NCI-H146 treated with DMSO at 0.1 percent for 48 hours (cell line): ENCODE data around the gene MYO9B.
A peak's percentile ranks its signal among the peaks of the same experiment; 100 is the strongest.
"Not testable (repeated sequence)": the region's sequence is repeated elsewhere in the genome, so short reads cannot be mapped to it uniquely, and the experiment has no call there.

Source experiments
- DNase-seq: peaks from one replicate; lab custom pipeline; 2025; ENCODE audit not compliant: unreplicated experiment; lab: John Stamatoyannopoulos, UW

The MYO9B gene

DNA sequence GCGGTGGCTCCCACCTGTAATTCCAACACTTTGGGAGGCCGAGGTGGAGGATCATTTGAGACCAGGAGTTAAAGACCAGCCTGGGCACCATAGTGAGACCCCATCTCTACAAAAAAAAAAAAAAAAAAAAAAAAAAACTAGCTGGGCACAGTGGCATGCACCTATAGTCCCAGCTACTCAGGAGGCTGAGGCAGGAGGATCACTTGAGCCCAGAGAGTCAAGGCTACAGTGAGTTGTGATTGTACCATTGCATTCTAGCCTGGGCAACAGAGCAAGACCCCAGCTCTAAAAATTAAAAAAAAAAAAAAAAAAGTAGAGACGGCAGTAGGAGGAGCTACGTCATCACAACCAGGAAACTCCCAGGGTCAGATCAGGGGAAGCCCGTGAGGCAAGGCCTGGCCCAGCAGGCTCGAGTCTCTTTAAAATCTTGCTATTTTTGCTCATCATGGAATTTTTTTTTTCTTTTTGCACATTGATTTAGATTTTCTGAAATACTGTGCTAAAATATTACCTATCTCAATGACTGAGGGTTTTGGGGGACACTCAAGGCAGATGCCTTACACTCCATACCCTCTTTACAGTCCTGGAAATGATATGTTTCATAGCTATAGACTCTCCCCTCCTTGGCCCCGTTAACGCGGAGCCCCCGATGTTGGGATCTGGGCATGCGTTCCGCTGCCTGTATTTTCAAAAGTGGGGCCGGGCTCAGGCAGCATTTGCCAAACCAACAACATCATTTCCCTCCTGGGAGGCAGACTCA is 95.1 kb downstream of the MYO9B start:
- no peak for DNase-seq

DNA sequence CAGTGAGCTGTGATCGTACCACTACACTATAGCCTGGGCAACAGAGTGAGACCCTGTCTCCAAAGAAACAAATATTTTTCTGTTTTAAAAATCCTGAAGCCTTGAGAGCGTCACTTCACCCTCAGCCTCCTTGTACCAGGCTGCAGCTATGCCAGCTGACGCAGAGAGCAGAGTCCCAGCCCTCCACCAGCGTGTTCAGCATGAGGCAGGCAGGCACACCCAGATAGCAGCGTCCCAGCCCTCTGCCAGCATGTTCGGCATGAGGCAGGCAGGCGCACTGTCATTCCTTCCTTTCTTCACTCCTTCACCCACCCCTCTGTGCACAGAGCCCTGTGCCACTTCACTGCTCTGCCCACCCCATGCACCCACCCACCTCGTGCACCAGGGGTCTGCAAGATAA is 96.3 kb downstream of the MYO9B start:
- DNase-seq: no peak

- DNase-seq: peak; percentile 3
Observed at GRCh38 chr19:17172624-17173345, 97.2 kb downstream of the MYO9B start.

- no peak for DNase-seq
Observed at GRCh38 chr19:17178291-17178690, 102.7 kb downstream of the MYO9B start.

DNA sequence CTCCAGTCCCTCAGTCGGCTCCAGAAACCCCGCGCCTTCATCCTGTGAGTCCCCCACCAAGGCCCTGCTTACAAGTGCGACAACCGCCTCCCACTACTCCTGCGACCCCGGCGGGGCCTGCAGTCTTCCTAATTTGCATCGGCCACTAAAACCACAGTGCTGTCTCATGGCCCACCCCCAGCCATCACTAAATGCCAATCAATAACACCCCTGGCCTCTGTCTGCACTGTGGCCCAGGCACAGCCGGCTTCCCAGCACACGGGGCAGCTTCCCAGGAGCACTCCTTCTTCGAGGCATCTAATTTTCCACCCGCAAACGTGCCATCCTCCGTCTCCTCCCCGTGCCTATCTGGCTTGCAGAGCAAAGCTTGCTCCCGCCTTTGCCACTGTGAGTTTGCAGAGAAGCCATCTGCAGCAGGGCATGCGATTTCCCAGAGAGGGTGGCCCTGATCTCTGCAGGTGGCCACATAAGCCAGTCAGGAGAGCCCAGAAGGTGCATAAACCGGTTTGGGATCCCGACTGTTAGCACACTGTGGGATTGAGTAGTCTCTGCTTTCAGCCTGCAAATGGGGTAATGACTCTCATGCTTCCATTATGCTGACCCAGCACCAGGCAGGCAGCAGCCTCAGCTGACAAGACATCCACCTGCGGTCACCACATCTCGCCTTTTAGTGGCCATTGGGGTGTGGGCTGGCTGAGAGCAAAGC is 105.6 kb downstream of the MYO9B start:
- DNase-seq: no peak

- DNase-seq: no peak
Observed at GRCh38 chr19:17183271-17183761, 107.7 kb downstream of the MYO9B start.

GRCh38 chr19:17183858-17184321 is 108.3 kb downstream of the MYO9B start:
- DNase-seq: no peak

- DNase-seq: no peak
Observed at GRCh38 chr19:17184371-17184841, 108.8 kb downstream of the MYO9B start.

DNA sequence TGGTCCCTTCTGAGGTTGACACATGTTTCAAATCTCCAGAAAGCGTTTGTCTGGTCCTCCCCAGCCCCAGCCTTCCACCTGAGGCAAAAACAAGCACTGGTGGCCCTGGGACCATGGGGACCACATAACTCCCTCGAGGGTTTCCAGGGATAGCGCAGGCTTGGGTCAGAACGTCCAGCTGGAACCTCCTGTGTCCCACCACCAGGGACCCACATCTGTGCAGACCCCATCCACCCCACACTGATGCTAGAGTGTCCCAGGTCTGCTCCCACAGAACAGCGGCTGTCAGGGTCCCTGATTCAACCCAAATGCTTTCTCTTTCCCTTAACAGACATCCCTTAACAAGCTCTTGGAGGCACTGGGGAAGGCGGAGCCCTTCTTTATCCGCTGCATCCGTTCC is 110.0 kb downstream of the MYO9B start:
- no peak for DNase-seq

- DNase-seq: not testable (repeated sequence)
Observed at GRCh38 chr19:17191736-17192135, 116.2 kb downstream of the MYO9B start.

DNA sequence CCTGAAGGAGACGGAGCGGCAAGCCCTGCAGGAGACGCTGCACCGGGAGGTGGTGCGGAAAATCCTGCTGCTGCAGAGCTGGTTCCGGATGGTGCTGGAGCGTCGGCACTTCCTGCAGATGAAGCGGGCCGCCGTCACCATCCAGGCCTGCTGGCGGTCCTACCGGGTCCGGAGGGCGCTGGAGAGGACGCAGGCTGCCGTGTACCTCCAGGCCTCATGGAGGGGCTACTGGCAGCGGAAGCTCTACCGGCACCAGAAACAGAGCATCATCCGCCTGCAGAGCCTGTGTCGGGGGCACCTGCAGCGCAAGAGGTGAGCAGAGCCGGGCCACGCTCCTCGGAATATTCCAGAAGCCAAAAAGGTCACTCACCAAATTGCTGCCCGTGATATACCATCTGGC is 117.2 kb downstream of the MYO9B start:
- no peak for DNase-seq

- DNase-seq: no peak
Observed at GRCh38 chr19:17194608-17195007, 119.0 kb downstream of the MYO9B start.

DNA sequence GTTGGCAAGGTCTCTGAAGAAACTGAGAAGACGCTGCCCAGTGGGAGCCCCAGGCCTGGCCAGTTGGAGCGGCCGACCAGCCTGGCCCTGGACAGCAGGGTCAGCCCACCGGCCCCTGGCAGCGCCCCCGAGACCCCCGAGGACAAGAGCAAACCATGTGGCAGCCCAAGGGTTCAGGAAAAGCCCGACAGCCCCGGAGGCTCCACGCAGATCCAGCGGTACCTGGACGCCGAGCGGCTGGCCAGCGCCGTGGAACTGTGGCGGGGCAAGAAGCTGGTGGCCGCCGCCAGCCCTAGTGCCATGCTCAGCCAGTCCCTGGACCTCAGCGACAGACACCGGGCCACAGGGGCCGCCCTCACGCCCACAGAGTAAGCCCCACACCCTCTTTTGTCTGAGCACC is 119.5 kb downstream of the MYO9B start:
- no peak for DNase-seq

- no peak for DNase-seq
Observed at GRCh38 chr19:17196610-17197009, 121.0 kb downstream of the MYO9B start.

DNA sequence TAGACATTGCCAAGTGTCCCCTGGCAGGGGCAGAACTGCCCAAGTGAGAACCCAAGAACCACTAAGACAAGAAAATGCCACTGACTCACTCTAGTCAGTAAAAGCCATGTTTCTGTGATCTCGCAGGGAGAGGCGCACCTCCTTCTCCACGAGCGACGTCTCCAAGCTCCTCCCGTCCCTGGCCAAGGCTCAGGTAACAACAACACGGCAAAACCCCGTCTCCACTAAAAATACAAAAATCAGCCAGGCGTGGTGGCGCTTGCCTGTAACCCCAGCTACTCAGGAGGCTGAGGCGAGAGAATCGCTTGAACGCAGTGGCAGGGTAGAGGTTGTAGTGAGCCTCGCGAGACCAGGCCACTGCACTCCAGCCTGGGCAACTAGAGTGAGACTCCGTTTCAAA is 122.1 kb downstream of the MYO9B start:
- DNase-seq: no peak

GRCh38 chr19:17200408-17201079 is 125.0 kb downstream of the MYO9B start:
- no peak for DNase-seq

DNA sequence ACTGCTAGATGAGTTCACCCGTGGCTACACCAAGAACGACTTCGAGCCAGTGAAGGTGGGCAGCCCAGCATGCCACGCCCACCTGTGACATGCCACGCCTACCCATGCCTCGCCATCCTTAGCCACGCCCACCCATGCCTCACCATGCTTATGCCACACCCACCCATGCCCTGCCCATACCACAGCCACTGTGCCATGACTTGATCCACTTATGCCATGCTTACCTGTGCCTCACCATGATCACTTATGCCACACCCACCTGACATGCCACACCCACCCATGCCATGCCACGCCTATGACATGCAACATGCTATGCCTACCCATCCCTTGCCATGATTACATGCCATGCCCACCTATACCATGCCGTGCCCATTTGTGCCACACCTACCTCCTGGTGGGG is 126.7 kb downstream of the MYO9B start:
- no peak for DNase-seq

GRCh38 chr19:17202713-17203112 is 127.1 kb downstream of the MYO9B start:
- no peak for DNase-seq

DNA sequence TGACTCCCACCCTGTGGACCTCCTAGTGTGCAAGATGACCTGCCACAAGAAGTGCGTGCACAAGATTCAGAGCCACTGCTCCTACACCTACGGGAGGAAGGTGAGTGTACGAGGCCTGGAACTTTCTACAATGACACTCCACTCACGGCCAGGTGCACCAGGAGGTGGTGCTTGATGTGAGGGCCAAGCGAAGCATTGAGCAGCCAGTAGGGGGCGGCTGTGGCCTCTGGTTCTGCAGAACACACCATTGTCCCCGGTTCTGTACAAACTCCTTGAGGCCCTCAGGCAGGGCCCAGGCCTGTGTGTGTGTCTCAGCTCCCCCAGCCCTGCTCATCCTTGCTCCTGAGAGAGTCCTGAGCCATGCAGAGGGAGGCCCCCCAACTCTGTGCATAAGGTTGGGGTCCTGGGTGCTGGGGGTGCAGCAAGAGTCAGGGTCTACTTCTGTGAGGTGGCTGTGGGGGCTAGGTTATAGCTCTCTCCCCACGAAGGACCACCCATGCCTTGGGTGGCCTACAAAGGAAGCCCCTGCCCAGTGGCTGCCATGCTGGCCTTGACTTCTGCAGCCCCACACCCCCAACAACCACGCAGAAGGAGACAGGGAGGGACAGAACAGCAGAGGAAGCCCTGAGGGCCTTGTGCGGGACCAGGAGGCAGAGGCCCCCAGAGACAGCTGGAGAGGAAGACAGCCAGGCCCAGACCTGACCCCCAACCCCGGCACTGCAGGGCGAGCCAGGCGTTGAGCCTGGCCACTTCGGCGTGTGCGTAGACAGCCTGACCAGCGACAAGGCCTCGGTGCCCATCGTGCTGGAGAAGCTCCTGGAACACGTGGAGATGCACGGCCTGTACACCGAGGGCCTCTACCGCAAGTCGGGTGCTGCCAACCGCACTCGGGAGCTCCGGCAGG is 129.9 kb downstream of the MYO9B start:
- no peak for DNase-seq
